ENCODE data around the gene LCLAT1.

The LCLAT1 gene

GRCh38 chr2:30447149-30448045, at the start of gene LCLAT1:
LCLAT1 (plus strand) TSS chr2:30447246; CDS start chr2:30525591, 78,345 bp downstream.
- DNase-seq, result peak; percentile 91

- no peak for DNase-seq
Observed at GRCh38 chr2:30398084-30398873, 48.8 kb upstream of the LCLAT1 start.

DNA sequence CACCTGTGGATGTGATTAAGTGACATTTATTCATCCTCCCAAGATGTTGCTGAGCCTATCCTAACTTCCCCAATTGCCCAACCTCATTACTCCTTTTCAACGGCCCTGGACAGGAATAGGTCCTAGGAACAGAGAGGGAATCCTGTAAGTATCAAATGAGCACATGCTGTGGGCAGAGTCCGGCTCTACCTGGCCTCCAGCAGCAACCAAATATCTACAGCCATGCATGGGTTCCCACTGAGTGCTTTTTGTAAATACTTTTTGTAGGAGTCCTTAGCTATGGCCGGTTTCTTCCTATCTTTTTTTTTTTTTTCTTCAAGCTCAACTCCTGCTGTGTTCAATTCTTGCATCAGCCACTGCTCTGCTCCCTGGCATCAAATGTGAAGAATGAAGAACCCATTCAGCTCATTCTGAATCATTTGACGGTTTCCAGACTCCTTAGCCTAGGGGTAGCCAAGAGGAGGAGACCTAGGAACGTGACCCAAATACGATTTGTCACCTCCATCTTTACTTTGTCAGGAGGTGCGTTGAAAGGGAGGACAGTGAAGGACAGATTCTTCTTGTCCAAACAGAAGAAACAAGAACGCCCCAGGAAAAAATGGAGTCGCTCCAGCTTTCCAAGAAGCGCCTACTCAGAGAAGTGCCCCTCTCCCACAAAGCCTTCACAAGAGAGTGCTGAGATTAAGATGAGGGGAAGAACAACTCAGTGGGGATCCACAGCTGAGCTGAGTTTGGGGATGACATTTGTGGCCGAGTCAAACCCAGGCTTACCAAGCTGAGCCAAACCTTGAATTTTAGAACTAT, 46.7 kb upstream of the LCLAT1 start:
- no peak for DNase-seq

GRCh38 chr2:30402441-30403182, 44.4 kb upstream of the LCLAT1 start:
- DNase-seq, result no peak

- DNase-seq, result no peak
Observed at GRCh38 chr2:30403592-30404312, 43.3 kb upstream of the LCLAT1 start.

GRCh38 chr2:30404319-30405259, 42.5 kb upstream of the LCLAT1 start:
- DNase-seq, result no peak

DNA sequence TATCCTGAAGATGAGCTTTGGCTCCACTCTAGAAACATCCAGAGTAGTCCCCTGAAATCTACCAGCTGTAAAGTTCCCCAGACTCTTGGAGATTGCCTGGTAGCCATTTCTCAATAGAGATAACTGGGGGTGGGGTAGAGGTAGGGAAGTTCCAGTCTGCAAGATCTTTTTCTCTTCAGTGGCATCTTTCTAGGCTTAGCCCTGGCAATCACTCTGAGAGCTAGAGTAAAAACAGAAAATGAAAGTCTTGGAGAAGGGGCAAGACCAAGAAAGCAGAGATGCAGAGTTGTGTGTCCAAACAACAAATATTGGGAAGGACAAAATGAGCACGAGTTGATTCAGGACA, 41.8 kb upstream of the LCLAT1 start:
- no peak for DNase-seq

GRCh38 chr2:30406853-30407252, 40.2 kb upstream of the LCLAT1 start:
- no peak for DNase-seq

DNA sequence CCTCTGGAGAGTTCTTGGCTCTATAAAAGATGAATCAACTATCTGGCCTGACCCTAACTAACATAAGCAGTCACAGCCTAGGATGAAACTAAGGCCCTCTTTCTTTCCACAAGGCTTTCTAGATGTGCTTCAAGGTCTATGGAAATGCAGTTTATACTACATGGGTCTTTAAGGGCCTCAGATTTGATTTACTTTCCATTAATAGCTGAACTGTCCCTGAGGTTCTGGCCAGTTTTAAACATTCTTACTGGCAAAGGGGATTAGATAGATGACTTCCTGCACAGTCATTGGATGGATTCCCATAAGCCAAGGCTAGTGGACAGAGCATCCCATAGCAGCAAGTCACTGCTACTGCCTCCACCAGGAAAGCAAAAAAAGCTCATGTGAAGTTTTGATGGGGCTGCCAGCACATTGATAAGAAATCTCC, 38.1 kb upstream of the LCLAT1 start:
- no peak for DNase-seq

GRCh38 chr2:30410217-30410616, 36.8 kb upstream of the LCLAT1 start:
- DNase-seq, result no peak

DNA sequence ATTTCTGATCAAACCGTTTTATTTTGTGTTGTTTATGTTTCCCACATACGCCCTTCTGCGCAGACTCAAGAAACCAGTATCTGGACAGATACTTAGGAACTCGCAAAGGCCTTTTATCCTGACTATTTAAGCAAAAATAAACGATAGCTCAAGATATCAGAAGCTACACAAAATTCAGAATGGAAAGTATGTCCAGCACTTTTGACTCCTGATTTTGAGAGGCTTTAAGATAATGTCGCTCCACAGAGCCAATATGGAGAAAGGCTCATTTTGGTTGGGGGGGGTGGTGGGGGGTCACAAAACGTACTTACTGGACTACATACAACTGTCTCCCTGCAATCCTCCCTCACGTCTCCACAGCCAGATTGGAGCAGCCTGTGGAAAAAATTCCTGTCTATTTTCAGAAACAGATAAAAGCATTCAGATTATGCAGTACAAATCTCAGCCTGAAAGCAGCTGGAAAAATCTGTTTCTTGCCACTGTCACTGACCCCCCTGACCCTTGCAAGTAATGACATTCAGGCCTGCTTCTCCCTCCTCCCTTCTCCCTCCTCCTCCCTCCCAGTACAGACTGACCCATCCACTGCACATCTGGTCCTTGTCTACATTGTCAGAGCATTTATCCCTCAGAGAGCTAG, 34.9 kb upstream of the LCLAT1 start:
- no peak for DNase-seq

DNA sequence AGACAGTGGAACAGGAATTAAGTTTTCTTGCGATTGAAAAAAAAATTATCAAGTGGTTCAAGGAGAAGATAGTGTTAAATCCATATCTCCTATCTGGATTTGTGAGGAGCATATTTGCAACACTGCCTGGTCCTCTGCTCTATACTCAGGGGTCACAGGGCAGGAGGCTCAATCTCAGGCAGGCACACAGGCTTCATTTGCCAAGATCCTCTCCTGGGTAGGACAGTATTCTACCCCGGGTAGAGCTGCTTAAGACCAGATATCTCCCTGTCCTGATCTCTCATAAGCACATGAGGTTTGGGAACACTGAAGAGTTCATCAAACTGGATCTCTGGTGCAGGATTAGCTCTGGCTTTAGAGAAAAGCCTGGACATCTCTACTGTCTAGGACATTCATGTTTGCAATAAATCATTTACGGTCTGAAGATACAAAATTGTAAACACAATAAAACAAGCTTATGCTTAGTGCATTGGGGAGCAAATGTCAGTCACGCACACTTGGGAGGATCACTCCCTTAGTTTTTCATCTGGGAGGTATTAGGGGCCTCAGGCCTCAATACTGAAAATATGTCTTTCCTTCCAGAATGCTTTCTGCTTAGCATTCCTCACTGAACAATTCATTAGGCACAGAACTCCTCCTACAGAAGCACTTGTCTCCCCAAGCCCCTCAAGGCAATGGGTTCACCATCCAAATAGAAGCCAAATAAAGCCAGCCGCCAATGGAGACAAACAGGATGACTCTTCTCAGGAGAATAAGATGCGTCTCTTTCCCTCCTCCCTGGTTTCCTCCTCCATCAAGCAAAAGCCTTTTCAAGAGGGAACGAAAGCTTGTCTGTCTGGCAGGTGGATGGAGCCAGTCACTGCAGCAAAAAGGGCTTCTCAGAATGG, 34.1 kb upstream of the LCLAT1 start:
- no peak for DNase-seq

DNA sequence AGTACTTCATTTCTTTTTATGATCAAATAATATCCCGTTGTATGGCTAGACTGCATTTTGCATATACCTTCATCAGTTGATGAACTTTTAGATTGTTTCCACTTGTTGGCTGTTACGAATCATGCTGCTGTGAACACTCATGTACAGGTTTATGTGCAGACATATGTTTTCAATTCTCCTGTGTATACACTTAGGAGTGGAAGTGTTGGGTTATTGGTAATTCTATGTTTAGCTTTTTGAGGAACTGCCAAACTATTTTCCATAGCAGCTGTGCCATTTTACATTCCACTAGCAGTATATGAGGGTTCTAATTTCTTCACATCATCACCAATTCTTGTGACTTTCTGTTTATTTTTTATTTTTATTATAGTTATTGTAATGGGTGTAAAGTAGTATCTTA, 32.1 kb upstream of the LCLAT1 start:
- no peak for DNase-seq

DNA sequence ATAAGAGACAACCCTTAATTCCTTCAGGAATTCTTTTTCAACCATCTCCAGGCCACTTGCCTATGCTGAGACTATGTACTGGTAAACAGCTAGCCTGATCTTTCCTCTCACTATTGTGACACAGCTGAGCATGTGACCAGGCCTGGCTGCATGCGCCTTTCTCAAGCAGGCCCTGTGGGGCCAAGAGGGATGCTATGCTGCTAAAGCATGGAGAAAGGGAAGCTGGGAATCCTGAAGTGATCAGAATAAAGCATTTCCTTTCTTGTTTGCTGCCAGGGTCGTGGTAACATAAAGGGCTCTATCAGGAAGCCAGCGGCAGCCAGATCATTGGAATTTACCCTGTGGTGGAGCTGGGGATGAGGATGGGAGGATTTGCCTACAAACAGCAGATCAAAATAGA, 29.8 kb upstream of the LCLAT1 start:
- DNase-seq, result no peak

DNA sequence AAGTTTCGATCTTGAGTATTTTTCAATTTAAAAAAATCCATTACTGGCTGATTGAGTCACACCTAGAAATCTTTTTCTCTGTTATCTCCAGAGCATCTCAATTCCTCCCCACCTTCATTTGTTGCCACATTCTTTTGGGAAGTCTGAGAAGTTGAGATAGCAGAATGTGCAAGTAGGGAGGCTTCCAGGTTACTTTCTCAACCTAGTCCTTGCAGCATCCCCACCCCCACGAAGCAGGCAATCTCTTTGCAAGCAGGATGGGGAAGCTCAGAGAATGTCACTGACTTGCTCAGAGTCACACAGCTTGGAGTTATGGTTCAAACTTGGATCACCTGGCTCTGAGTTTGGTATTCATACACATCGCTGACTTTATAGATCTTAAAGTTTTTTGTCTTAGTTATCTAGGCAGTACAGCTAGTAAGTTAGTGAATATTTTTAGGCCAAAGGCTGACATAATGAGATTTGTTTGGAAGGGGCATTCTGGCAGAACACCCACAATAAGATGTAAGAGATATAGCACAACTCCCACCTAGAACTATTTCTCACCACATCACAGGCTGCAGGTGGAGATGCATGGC, 25.9 kb upstream of the LCLAT1 start:
- no peak for DNase-seq

DNA sequence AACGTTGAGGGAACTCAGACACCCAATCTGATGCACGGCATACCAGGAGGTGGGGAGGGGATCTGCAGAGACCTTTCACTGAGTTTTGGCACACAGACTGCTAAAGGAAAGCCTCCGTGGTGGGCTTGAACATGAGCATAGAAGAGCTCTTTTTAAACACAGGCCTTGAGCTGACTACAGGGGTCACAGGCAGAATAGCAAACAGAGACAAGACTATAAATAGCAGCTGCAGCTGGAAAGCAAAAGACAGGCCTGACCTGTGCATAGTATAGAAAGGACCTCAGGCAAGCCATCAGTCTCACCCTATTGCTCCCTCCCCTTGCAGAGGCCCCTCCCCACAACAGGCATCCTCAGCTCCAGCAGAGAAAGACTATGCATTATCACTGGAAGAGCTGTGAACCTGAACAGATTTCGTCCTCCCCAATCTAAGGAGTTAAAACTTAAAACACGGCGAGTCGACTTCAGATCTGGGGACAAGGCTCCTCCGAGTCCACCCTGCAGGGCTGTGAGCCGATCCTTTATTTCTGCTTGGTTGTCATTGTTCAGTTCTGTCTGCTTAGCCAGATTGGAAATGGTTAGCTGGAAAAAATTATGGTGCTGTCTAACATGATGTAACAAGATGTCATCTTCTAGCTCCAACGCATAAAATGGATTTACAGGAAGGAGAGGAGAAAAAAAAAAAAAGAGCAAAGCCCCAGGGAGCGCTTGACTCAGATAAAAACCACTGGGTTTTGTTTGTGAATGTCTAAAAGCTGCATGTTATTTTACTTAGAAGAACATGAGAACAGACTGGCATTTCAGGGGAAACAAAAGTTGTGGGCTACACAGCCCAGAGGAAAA, 25.2 kb upstream of the LCLAT1 start:
- no peak for DNase-seq

GRCh38 chr2:30422444-30423040, 24.5 kb upstream of the LCLAT1 start:
- peak; percentile 88 for DNase-seq

Measured in hematopoietic multipotent progenitor cell treated with erythropoietin and hydrocortisone succinate and interleukin-3 and kit ligand, for 6 days (in vitro differentiated cells).